NT2/D1 (cell line): Measurements from ENCODE around the gene C11orf42.

Source experiments
- DNase-seq: peaks from one replicate; pipeline ENCODE4 v3.0.0-alpha.2; 2011; ENCODE audit warnings: low read depth, low spot score
- H3K27me3 ChIP-seq: 2 replicates; pipeline ENCODE4 v1.6.0; 2011; ENCODE audit warnings: mild to moderate bottlenecking; ENCODE audit not compliant: insufficient read length, insufficient read depth
- H3K36me3 ChIP-seq: 2 replicates; pipeline ENCODE4 v1.6.1; 2011; ENCODE audit warnings: mild to moderate bottlenecking, low read length, mixed read lengths; ENCODE audit not compliant: insufficient read depth, insufficient read length
- H3K4me1 ChIP-seq: 2 replicates; pipeline ENCODE4 v1.5.1; 2011; ENCODE audit not compliant: insufficient read depth, insufficient read length
- H3K4me3 ChIP-seq: 2 replicates; pipeline ENCODE4 v1.5.1; 2011; ENCODE audit warnings: low read depth; ENCODE audit not compliant: insufficient read length
- H3K9ac ChIP-seq: 2 replicates; pipeline ENCODE4 v1.6.0; 2011; ENCODE audit warnings: low read depth; ENCODE audit not compliant: insufficient read length
- H3K9me3 ChIP-seq: 2 replicates; pipeline ENCODE4 v1.5.1; 2011; ENCODE audit warnings: mild to moderate bottlenecking, low read length; ENCODE audit not compliant: insufficient read depth
- SUZ12 ChIP-seq: IDR thresholded peaks from 2 replicates; pipeline ENCODE4 v1.6.1; 2011; ENCODE audit not compliant: insufficient read length, insufficient read depth; ENCODE audit errors: extremely low read depth
- YY1 ChIP-seq: IDR thresholded peaks from 2 replicates; pipeline ENCODE4 v1.6.1; 2011; ENCODE audit not compliant: insufficient read length, insufficient read depth
- ZNF274 ChIP-seq: IDR thresholded peaks from 2 replicates; pipeline ENCODE4 v1.6.1; 2011; ENCODE audit warnings: mild to moderate bottlenecking, low read depth, low read length

The C11orf42 gene

DNA sequence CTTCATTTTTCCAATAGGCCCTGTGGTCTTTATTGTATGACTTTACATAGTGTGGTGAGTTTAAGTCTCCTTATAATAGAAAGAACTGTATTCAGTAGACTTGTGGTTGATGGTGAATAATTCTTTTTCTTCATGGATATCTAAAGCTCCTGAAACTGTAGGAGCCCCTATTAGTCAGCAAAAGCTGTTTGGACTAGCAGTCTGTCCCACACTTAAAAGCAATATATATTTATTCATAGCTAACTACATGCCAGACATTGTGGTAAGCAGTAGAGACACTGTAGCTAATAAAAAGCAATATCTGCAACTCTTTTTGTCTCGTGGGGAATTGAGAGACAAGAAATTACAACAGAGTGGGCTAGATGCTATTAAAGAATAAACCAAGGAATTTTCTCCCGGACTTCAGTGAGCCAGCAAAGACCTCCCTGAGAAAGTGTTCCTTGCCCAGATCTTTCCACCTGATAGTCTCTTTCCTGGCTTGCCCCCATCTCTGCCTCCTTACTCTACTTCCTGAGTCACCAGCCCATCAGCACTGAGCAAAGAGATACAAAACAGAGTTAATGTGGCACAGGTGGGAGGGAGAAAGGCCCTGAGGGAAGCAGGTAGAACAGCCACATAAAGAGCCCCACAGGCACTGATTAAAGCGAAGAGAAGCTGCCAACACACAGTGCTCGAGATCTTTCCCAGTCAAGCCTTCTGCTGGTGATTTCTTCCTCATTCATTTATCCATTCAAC, 7.7 kb upstream of the C11orf42 start:
- Histone ChIP-seq H3K27me3 (no peaks in the 10 kb centered on the region), H3K9me3 (no peaks in the 10 kb centered on the region), H3K4me3 (no peak overlapping the region), H3K36me3 (no peaks in the 10 kb centered on the region), H3K9ac (no peak overlapping the region), H3K4me1 (no peaks in the 10 kb centered on the region)
- DNase-seq: no peak
- TF ChIP-seq ZNF274 (no peak), SUZ12 (no peak), YY1 (no peak)

DNA sequence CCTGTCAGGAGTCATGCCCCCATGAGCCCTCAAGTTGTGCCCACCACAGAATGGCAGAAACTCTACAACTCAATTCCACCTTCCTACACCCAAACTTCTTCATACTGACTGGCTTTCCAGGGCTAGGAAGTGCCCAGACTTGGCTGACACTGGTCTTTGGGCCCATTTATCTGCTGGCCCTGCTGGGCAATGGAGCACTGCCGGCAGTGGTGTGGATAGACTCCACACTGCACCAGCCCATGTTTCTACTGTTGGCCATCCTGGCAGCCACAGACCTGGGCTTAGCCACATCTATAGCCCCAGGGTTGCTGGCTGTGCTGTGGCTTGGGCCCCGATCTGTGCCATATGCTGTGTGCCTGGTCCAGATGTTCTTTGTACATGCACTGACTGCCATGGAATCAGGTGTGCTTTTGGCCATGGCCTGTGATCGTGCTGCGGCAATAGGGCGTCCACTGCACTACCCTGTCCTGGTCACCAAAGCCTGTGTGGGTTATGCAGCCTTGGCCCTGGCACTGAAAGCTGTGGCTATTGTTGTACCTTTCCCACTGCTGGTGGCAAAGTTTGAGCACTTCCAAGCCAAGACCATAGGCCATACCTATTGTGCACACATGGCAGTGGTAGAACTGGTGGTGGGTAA, 6.1 kb upstream of the C11orf42 start, which contains the start of gene OR52W1:
Gene OR52W1, plus strand, starts transcription at position 51 of the 637 bp plus-strand sequence. Its CDS starts 0 bp downstream, at position 51.
- H3K4me1 ChIP-seq: no peaks in the 10 kb centered on the region
- no peak for TF ChIP-seq SUZ12
- H3K27me3 ChIP-seq: no peaks in the 10 kb centered on the region
- no peaks in the 10 kb centered on the region for H3K9me3 ChIP-seq
- no peak within 1 kb of the TSS for H3K4me3 ChIP-seq
- no peak for DNase-seq
- H3K36me3 ChIP-seq: no peaks in the 10 kb centered on the region
- no peak within 1 kb of the TSS for H3K9ac ChIP-seq

DNA sequence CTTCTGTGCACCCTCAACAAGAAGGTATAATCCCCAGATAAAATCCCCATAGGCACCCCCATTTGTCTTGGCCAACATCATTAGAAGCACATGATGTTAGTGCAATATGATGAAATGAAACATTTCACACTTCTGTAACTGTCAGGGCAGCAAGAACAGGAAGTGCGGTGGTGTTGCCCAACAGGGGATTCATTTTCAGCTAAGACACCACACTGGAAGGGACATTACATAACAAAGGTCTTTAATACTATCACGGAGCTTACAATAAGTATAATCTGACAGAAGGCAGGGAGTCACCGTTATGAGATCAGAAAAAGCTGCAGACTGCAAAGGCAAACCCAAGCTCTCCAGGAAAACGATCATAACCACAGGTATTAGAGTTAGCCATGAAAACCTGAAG, 4.4 kb upstream of the C11orf42 start:
- H3K4me3 ChIP-seq: no peak overlapping the region
- H3K9ac ChIP-seq: no peak overlapping the region
- no peak for DNase-seq
- no peaks in the 10 kb centered on the region for H3K27me3 ChIP-seq
- no peaks in the 10 kb centered on the region for H3K4me1 ChIP-seq
- peaks cover 11% of the 10 kb centered on the region for H3K36me3 ChIP-seq
- TF ChIP-seq YY1: no peak
- TF ChIP-seq ZNF274: no peak
- no peak for TF ChIP-seq SUZ12
- H3K9me3 ChIP-seq: no peaks in the 10 kb centered on the region

DNA sequence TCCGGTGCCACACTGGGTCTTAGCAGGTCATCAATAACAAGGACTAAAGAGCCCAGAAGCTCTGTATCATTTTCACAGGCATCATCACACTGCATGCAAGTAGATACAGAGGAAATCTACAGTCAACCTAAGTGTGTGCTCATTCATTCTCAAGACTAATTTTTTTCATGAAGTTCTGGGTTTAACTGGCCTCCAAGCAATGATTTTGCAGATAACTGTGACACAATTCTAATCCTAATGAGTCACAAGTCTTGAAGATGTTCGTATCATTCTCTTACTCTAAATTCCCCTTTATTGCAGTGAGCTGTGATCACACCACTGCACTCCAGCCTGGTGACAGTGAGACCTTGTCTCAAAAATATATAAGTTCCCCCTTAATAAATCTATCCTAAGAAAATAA, 3.9 kb upstream of the C11orf42 start:
- H3K9me3 ChIP-seq: no peaks in the 10 kb centered on the region
- TF ChIP-seq ZNF274 (no peak), YY1 (no peak), SUZ12 (no peak)
- H3K9ac ChIP-seq: no peak overlapping the region
- peaks cover 12% of the 10 kb centered on the region for H3K36me3 ChIP-seq
- H3K27me3 ChIP-seq: no peaks in the 10 kb centered on the region
- no peak for DNase-seq
- no peaks in the 10 kb centered on the region for H3K4me1 ChIP-seq
- H3K4me3 ChIP-seq: no peak overlapping the region

DNA sequence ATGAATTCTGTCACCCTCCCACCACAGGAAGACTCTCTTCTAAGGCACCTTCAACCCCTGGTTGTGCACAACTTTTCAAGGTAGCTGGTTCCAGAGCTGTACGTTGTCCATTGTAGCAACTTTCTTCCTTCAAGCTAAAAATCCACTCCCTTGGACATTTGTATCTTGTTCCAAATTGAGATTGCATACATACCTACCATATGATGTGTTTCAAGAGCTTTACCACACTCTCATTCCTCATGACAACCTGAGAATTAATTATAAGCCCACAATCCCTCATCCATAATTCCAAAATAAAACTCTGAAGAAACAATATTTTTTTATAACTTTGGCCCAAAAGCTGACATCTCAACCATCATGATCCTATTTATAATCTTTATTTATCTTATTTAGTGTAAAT, 3.3 kb upstream of the C11orf42 start:
- TF ChIP-seq YY1 (no peak), ZNF274 (no peak), SUZ12 (no peak)

DNA sequence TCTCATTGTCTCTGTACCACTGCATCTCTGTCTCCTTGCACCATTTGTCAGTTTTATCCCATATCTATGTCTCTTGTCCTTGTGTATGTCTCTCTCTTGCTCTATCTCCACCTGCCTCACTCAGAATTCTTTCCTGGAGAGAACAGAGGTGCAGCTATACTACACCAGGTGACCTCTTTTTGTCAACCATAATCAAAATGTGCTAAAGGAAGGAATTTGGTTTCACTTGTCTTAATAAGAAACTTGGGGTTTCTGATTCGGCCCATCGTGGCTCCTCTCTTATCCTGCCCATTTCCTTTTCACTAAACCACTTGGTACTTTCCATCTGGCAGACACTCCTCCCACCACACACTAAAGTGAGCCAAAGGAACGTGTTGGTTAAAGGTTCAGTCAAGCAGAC, 2.0 kb upstream of the C11orf42 start:
- no peaks in the 10 kb centered on the region for H3K27me3 ChIP-seq
- H3K9me3 ChIP-seq: no peaks in the 10 kb centered on the region
- no peak overlapping the region for H3K9ac ChIP-seq
- no peak overlapping the region for H3K4me3 ChIP-seq
- TF ChIP-seq ZNF274: no peak
- no peak for TF ChIP-seq SUZ12
- TF ChIP-seq YY1: no peak
- DNase-seq: no peak
- peaks cover 26% of the 10 kb centered on the region for H3K36me3 ChIP-seq
- no peaks in the 10 kb centered on the region for H3K4me1 ChIP-seq

More for the DNA sequence above, 3.3 kb upstream of the C11orf42 start:
- Histone ChIP-seq H3K4me1 (no peaks in the 10 kb centered on the region), H3K9ac (no peak overlapping the region), H3K36me3 (peaks cover 16% of the 10 kb centered on the region), H3K27me3 (no peaks in the 10 kb centered on the region), H3K4me3 (no peak overlapping the region), H3K9me3 (no peaks in the 10 kb centered on the region)
- DNase-seq: no peak

DNA sequence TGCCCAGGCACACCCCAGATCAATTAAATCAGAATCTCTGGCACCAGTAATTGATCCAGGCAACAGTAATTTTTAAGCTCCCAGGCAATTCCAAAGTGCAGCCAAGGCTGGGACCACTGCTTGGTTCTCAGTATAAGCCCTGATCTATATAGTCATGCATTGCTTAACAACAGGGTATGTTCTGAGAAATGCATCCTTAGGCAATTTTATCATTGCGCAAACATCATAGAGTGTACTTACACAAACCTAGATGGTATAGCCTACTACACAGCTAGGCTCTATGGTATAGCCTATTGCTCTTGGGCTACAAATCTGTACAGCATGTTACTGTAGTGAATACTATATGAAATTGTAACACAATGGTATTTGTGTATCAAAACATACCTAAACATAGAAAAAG, 651 bp upstream of the C11orf42 start:
- DNase-seq: no peak
- no peak overlapping the region for H3K9ac ChIP-seq
- H3K9me3 ChIP-seq: no peaks in the 10 kb centered on the region
- TF ChIP-seq YY1 (no peak), ZNF274 (no peak), SUZ12 (no peak)
- peaks cover 37% of the 10 kb centered on the region for H3K36me3 ChIP-seq
- H3K4me1 ChIP-seq: no peaks in the 10 kb centered on the region
- H3K4me3 ChIP-seq: no peak overlapping the region
- H3K27me3 ChIP-seq: no peaks in the 10 kb centered on the region
